ENCODE measurements around the gene ANKRD13D.
"Not testable (repeated sequence)": the region's sequence is repeated elsewhere in the genome, so short reads cannot be mapped to it uniquely, and the experiment has no call there.

ANKRD13D gene

DNA sequence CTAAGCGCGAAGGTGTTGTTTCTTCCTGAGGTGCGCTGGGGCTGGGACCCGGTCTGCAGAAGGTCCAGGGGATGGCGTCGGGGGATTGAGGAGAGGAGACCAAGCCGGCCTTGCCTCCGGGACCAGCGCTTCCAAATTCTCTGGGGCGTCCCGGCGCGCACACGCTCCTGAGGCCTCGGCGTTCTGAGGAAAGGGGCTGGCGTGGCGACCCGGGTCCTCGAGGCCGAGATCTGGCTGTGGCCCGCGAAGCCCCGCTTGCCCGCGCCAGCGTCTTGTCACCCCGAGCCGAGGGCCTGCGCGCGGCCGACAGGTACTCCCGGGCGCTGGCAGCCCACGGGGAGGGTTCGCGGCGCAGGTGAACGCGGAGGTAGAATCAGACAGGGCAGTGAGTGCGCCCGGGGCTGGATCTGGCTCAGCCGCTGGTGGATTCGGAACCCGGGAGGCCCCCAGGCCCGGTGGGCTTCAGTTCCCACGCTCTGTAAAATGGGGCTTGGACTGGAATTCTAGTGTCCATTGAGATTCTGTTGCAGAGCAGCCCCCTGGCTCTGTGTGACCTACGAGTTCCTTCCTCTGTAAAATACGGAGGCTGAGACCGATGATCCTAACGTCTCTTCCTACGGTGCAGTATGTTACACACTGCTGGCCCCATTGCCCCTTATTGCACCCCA lies 28.9 kb downstream of the ANKRD13D start:
- peak overlapping the region; percentile 95 for H3K4me3 ChIP-seq (ENCODE audit: low read length)
- DNase-seq (ENCODE audit: low read depth), result no peak
- TF ChIP-seq, protein P1, sequence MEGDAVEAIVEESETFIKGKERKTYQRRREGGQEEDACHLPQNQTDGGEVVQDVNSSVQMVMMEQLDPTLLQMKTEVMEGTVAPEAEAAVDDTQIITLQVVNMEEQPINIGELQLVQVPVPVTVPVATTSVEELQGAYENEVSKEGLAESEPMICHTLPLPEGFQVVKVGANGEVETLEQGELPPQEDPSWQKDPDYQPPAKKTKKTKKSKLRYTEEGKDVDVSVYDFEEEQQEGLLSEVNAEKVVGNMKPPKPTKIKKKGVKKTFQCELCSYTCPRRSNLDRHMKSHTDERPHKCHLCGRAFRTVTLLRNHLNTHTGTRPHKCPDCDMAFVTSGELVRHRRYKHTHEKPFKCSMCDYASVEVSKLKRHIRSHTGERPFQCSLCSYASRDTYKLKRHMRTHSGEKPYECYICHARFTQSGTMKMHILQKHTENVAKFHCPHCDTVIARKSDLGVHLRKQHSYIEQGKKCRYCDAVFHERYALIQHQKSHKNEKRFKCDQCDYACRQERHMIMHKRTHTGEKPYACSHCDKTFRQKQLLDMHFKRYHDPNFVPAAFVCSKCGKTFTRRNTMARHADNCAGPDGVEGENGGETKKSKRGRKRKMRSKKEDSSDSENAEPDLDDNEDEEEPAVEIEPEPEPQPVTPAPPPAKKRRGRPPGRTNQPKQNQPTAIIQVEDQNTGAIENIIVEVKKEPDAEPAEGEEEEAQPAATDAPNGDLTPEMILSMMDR (conservative IDR thresholded peaks at IDR 0.05; ENCODE audit: low read length), result no peak

DNA sequence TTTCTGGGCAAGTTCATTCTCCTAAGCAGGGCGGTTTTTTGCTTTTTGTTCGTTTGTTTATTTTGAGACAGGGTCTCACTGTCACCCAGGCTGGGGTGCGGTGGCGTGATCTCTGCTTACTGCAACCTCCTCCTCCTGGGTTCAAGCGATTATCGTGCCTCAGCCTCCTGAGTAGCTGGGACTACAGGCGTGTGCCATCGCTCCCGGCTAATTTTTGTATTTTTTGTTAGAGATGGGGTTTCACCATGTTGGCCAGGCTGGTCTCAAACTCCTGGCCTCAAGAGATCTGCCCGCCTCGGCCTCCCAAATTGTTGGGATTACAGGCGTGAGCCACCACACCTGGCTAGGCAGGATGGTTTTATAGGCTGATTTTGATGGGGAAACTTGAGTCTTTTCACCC lies 29.8 kb downstream of the ANKRD13D start:
- H3K4me3 ChIP-seq (ENCODE audit: low read length), result peak overlapping the region; percentile 95; the same call in 1 of the 2 replicates
- not testable (repeated sequence) for DNase-seq (ENCODE audit: low read depth)

DNA sequence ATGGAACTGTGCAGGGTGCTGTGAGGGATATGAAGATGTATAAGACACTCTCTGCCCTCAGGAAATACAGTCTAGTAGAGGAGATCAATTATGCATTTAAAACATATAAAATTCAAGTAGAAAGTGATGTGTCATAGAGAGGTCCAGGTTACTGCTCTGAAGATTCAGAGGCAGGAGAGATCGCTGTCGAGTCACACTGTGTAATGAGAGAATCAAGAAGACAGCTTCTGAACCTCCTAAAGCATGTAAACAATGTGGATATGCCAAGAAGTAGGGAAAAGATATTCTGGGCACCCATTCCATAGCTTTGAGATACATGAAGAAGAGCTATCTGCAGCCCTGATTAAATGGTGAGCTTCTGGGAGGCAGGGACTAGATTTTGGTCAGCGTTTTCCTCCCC lies 30.9 kb downstream of the ANKRD13D start:
- TF ChIP-seq, protein P1 (conservative IDR thresholded peaks at IDR 0.05; ENCODE audit: low read length), result no peak
- H3K4me3 ChIP-seq (ENCODE audit: low read length), result no peak overlapping the region
- DNase-seq (ENCODE audit: low read depth), result peak; percentile 40

DNA sequence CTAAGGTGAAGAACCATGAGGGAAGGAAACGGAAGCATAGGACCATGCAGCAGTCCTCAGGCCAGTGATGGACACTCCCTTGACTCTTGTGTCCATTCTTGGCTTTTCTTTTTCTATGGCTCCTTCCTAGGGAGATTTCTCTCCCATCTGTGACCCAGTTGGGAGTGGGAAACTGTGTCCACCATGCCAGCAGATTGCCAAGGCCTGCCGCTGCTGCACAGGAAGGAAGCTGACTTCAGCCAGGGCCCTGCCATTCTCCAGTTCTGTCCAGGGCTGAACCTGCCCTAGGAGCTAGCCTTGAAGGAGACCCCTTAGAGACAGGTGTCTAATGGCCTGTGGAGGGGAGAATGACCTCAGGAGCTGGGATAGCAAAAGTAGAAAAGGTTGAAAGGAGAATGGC lies 31.6 kb downstream of the ANKRD13D start:
- TF ChIP-seq, protein P1 (conservative IDR thresholded peaks at IDR 0.05; ENCODE audit: low read length), result no peak
- no peak overlapping the region for H3K4me3 ChIP-seq (ENCODE audit: low read length)
- DNase-seq (ENCODE audit: low read depth), result no peak

DNA sequence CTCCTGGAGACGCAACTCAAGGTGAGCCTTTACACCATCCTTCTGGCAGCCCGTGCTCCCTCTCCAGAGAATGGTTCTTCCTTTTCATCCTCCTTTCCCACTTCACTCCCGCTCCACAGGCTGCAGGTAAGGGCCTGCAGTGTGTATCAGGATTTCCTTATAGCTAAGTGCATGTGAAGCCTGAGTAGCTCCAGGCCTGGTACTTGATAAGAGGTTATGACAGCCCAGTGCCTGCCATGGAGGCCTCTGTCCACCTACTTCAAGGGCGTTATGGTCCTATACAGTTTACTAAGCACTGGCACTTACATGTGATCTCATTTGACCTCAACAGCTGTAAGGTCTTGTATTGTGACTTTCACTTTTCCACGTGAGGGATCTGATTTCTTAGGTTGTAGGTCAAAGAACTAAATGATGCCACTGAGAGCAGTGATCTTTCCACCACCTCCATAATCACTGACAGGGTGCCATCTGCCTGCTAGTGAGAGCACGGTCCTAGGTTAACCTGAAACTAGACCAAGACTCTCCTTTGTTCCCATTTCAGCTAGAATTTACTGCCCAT lies 32.3 kb downstream of the ANKRD13D start:
- no peak for DNase-seq (ENCODE audit: low read depth)
- TF ChIP-seq, protein P1 (conservative IDR thresholded peaks at IDR 0.05; ENCODE audit: low read length), result no peak
- H3K4me3 ChIP-seq (ENCODE audit: low read length), result no peak overlapping the region

DNA sequence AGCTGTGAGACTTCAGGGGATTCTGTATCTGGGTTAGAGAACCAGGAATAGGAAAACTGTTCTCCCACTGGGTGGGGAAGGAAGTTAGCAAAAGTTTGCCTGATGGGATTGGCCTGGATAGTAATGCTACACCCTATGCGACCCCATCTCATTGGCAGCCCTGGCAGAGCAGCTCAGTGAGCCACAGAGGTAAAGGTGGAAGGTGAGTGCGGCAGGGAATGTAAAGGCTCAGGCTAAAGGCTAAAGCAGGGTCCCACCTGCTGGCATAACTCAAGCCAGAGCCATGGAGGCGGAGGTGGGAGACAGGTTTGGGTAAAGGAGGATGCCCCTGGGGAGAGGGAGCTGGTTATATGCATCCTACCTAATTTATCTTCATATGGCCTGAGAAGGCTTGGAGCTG lies 32.9 kb downstream of the ANKRD13D start:
- TF ChIP-seq, protein P1 (conservative IDR thresholded peaks at IDR 0.05; ENCODE audit: low read length), result no peak
- DNase-seq (ENCODE audit: low read depth), result no peak
- no peak overlapping the region for H3K4me3 ChIP-seq (ENCODE audit: low read length)

DNA sequence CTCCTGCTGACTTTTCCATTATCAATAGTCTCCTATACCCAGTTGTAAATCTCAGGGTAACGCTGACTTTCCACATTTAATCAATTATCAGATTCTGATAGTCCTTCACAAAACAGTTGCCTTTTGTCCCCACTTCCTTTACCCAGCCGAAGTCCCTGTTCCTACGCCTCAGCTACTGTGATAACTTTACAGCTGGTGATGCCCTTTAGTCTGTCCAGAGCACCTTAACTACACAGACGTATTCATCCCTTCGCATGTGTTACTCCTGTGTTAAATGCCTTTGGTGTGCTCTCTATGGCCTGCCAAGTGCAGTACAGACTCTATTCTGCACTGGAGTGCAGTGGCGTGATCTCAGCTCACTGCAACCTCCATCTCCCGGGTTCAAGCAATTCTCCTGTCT lies 34.4 kb downstream of the ANKRD13D start:
- H3K4me3 ChIP-seq (ENCODE audit: low read length), result no peak overlapping the region
- DNase-seq (ENCODE audit: low read depth), result no peak
- TF ChIP-seq, protein P1 (conservative IDR thresholded peaks at IDR 0.05; ENCODE audit: low read length), result no peak

Measured in AG10803 (cell line).